GM12801 (cell line): ENCODE data around the gene CRB1.

ENCODE experiments used
- TF ChIP-seq, protein P1 (sequence below): IDR thresholded peaks from one replicate; pipeline ENCODE4 v1.5.1; 2011; ENCODE audit warnings: control low read depth; ENCODE audit not compliant: insufficient read length; ENCODE audit errors: extremely low read depth

The CRB1 gene

DNA sequence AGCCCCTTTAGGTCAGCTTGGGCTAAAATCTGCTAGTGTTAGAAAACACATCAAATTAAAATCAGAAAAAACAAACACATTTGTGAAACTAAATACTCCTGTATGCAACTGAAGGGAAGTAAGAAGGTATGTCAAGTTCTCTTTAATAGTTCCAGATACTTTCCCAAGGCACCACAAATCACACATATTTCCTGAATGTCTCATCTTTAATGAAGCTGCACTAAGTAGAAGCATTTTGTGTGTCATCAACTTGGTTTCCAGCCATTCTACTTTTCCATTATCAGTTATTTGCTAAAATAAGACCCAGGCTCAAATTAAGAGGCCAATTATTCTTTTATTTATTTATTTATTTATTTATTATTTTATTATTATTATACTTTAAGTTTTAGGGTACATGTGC lies 34.7 kb downstream of the CRB1 start:
- TF ChIP-seq, protein P1, sequence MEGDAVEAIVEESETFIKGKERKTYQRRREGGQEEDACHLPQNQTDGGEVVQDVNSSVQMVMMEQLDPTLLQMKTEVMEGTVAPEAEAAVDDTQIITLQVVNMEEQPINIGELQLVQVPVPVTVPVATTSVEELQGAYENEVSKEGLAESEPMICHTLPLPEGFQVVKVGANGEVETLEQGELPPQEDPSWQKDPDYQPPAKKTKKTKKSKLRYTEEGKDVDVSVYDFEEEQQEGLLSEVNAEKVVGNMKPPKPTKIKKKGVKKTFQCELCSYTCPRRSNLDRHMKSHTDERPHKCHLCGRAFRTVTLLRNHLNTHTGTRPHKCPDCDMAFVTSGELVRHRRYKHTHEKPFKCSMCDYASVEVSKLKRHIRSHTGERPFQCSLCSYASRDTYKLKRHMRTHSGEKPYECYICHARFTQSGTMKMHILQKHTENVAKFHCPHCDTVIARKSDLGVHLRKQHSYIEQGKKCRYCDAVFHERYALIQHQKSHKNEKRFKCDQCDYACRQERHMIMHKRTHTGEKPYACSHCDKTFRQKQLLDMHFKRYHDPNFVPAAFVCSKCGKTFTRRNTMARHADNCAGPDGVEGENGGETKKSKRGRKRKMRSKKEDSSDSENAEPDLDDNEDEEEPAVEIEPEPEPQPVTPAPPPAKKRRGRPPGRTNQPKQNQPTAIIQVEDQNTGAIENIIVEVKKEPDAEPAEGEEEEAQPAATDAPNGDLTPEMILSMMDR, result no peak

- TF ChIP-seq, protein P1, result no peak
Measured at GRCh38 chr1:197303463-197303862, 35.4 kb downstream of the CRB1 start.

- TF ChIP-seq, protein P1, result no peak
Measured at GRCh38 chr1:197304638-197305200, 36.7 kb downstream of the CRB1 start.

DNA sequence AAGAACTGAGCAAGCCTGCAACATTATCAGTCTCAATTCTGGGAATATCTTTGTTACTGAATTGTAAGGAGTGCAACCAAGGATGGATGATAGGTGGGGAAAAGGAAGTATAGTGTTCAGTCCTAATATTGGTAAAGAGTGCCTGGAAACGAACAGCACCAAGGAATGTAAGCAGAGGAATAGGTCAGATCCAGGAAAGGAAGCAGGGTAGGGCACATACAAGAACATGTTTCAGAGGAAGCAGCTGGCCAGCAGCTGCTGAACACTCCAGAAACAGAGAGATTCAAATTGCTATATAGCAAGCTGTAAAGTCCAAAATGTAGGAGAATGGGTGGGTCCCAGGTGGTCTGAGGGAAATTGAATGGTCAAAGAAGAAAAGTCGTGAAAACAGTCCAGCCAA lies 37.9 kb downstream of the CRB1 start:
- TF ChIP-seq, protein P1, result no peak

GRCh38 chr1:197306381-197307062 lies 38.5 kb downstream of the CRB1 start:
- TF ChIP-seq, protein P1, result no peak

- TF ChIP-seq, protein P1, result no peak
Measured at GRCh38 chr1:197307136-197307535, 39.1 kb downstream of the CRB1 start.

DNA sequence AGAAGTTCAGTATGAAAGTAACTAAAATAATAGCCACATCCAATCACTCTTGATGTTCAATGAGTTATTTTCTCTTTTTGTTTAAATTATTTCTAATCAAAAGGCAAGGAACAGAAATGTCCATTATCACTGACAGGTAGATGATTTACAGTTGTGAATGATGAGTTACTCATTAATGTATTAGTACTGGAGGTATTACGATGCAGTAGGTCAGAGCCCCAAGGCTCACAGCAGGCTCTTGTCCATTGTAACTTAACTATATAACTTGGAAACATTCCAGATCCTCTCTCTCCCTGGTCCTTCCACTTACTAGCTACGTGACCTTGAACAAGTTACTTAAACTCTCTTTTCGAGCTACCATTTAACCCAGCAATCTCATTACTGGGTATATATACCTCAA lies 39.5 kb downstream of the CRB1 start:
- TF ChIP-seq, protein P1, result no peak
